ENCODE data around the gene DTNA. TPM values are rescaled to one million over a fixed set of nuclear protein-coding genes. Genes with fewer than 3 reads are reported as not detected.
A peak's percentile ranks its signal among the peaks of the same experiment; 100 is the strongest.
"Not testable (repeated sequence)": the region's sequence is repeated elsewhere in the genome, so short reads cannot be mapped to it uniquely, and the experiment has no call there.

Gene DTNA
- total RNA-seq, 1 donor from 2014 or later: 13.3 TPM

- peak overlapping the region; percentile 18 for H3K4me3 Mint-ChIP-seq
- no peaks in the 10 kb centered on the region for H3K36me3 Mint-ChIP-seq (ENCODE audit: low read depth)
- peaks cover 15% of the 10 kb centered on the region for H3K27me3 Mint-ChIP-seq (ENCODE audit: low read depth)
- no peaks in the 10 kb centered on the region for H3K9me3 Mint-ChIP-seq
- no peak overlapping the region for H3K27ac Mint-ChIP-seq (ENCODE audit: unreplicated experiment)
- H3K4me1 Mint-ChIP-seq: peaks cover 38% of the 10 kb centered on the region
- no peak for TF ChIP-seq CTCF (conservative IDR thresholded peaks at IDR 0.05)
- no peak for DNase-seq (ENCODE audit: low read depth, low spot score)
Observed at GRCh38 chr18:34709104-34709503, 994 bp upstream of the DTNA start.

- Mint-ChIP-seq H3K27ac (ENCODE audit: unreplicated experiment) (peak overlapping the region; percentile 90), H3K9me3 (no peaks in the 10 kb centered on the region), H3K4me1 (peaks cover 38% of the 10 kb centered on the region), H3K4me3 (peak overlapping the region; percentile 84), H3K27me3 (ENCODE audit: low read depth) (peaks cover 12% of the 10 kb centered on the region), H3K36me3 (ENCODE audit: low read depth) (no peaks in the 10 kb centered on the region)
- no peak for DNase-seq (ENCODE audit: low read depth, low spot score)
- no peak for TF ChIP-seq CTCF (conservative IDR thresholded peaks at IDR 0.05)
Observed at GRCh38 chr18:34710458-34710914, 388 bp downstream of the DTNA start.

DNA sequence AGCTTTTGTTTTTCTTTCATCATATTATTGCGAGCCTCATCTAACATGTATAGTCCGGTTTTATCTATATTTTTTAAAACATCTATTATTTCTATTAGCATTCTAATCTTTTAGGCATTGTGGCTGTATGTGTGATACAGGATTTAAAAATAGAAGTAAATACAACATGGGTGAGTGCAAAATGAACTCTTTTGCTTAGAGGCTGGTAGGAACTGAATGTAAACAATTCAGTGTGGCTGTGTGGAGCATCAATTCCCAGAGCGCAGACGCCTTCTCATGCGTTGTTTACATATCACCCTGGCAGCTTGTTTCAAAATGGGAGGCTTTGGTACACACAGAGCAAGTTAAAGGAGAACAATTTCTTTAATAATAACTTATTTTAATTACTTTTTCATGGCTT is 836 bp downstream of the DTNA start:
- DNase-seq (ENCODE audit: low read depth, low spot score): no peak
- Mint-ChIP-seq H3K4me3 (peak overlapping the region; percentile 84), H3K9me3 (no peaks in the 10 kb centered on the region), H3K4me1 (peaks cover 38% of the 10 kb centered on the region), H3K27ac (ENCODE audit: unreplicated experiment) (peak overlapping the region; percentile 63), H3K36me3 (ENCODE audit: low read depth) (no peaks in the 10 kb centered on the region), H3K27me3 (ENCODE audit: low read depth) (peaks cover 12% of the 10 kb centered on the region)
- no peak for TF ChIP-seq CTCF (conservative IDR thresholded peaks at IDR 0.05)

DNA sequence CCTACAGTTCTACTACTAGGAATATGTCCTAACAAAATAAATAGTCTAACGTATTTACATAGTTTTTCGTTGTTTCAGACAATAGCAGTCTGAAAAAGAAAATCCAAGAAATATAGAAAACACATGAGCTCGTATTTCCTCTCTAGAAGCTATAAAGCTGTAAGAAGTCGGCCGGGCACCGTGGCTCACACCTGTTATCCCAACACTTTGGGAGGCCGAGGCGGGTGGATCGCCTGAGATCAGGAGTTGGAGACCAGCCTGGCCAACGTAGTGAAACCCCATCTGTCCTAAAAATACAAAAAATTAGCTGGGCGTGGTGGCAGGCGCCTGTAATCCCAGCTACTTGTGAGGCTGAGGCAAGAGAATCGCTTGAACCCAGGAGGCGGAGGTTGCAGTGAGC is 6.0 kb downstream of the DTNA start:
- not testable (repeated sequence) for H3K27me3 Mint-ChIP-seq (ENCODE audit: low read depth); H3K4me1 Mint-ChIP-seq; DNase-seq (ENCODE audit: low read depth, low spot score); H3K9me3 Mint-ChIP-seq; H3K27ac Mint-ChIP-seq (ENCODE audit: unreplicated experiment); H3K36me3 Mint-ChIP-seq (ENCODE audit: low read depth); H3K4me3 Mint-ChIP-seq

GRCh38 chr18:34718610-34719009 is 8.5 kb downstream of the DTNA start:
- H3K27me3 Mint-ChIP-seq (ENCODE audit: low read depth): no peaks in the 10 kb centered on the region
- H3K27ac Mint-ChIP-seq (ENCODE audit: unreplicated experiment): no peak overlapping the region
- no peaks in the 10 kb centered on the region for H3K36me3 Mint-ChIP-seq (ENCODE audit: low read depth)
- H3K4me1 Mint-ChIP-seq: no peaks in the 10 kb centered on the region
- DNase-seq (ENCODE audit: low read depth, low spot score): no peak
- no peak for TF ChIP-seq CTCF (conservative IDR thresholded peaks at IDR 0.05)
- no peaks in the 10 kb centered on the region for H3K9me3 Mint-ChIP-seq
- no peak overlapping the region for H3K4me3 Mint-ChIP-seq

GRCh38 chr18:34720220-34720619 is 10.1 kb downstream of the DTNA start:
- no peak for DNase-seq (ENCODE audit: low read depth, low spot score)
- Mint-ChIP-seq H3K4me1 (no peaks in the 10 kb centered on the region), H3K36me3 (ENCODE audit: low read depth) (no peaks in the 10 kb centered on the region), H3K27ac (ENCODE audit: unreplicated experiment) (no peak overlapping the region), H3K4me3 (no peak overlapping the region), H3K27me3 (ENCODE audit: low read depth) (no peaks in the 10 kb centered on the region), H3K9me3 (peaks cover 4% of the 10 kb centered on the region)
- TF ChIP-seq CTCF (conservative IDR thresholded peaks at IDR 0.05): no peak
